HG03378 (cell line): ENCODE results near the gene NCL.
"Not testable (repeated sequence)": the region's sequence is repeated elsewhere in the genome, so short reads cannot be mapped to it uniquely, and the experiment has no call there.

Experiments used
- ATAC-seq: cut with Tn5 transposase; IDR thresholded peaks from one replicate; pipeline ENCODE4 v1.9.1; 2021; ENCODE audit warnings: mild to moderate bottlenecking, moderate library complexity; ENCODE audit not compliant: unreplicated experiment

The NCL gene

DNA sequence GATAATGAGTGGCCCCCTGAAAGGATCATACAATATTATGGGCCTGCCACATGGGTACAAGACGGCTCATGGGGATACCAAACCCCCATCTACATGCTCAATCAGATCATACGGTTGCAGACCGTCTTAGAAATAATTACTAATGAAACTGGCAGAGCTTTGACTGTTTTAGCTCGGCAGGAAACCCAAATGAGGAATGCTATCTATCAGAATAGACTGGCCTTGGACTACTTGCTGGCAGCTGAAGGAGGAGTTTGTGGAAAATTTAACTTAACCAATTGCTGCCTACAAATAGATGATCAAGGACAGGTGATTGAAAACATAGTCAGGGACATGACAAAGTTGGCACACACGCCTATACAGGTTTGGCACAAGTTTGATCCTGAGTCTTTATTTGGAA, 56.6 kb downstream of the NCL start:
- ATAC-seq, result not testable (repeated sequence)

DNA sequence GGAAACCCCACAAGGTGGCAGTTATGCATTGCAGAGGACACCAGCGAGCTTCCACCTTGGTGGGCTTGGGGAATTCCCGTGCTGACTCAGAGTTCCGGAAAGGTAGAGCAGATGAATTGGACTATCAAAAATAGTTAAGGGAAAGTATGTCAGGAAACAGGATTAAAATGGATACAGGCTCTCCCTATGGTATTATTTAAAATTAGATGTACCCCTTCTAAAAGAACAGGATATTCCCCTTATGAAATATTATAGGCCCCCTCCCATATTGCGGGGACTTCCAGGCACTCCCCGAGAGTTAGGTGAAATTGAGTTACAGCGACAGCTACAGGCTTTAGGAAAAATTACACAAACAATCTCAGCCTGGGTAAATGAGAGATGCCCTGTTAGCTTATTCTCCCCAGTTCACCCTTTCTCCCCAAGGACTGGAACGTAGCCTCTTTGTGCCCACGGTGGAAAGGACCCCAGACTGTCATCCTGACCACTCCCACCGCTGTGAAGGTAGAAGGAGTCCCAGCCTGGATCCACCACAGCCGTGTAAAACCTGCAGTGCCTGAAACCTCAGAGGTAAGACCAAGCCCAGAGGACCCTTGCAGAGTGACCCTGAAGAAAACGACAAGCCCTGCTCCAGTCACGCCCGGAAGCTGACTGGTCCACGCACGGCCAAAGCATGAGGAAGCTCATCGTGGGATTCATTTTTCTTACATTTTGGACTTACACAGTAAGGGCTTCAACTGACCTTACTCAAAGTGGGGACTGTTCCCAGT, 58.5 kb downstream of the NCL start:
- ATAC-seq, result not testable (repeated sequence)

DNA sequence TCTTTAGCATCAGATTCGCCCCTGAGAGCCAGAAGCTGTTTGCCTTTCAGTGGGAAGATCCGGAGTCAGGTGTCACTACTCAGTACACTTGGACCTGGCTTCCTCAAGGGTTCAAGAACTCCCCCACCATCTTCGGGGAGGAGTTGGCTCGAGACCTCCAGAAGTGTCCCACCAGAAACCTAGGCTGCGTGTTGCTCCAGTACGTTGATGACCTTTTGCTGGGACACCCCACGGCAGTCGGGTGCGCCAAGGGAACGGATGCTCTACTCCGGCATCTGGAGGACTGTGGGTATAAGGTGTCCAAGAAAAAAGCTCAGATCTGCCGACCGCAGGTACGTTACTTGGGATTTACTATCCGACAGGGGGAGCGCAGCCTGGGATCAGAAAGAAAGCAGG, 60.1 kb downstream of the NCL start:
- not testable (repeated sequence) for ATAC-seq
